Measurements from ENCODE around the gene MZB1.
"Not testable (repeated sequence)": the region's sequence is repeated elsewhere in the genome, so short reads cannot be mapped to it uniquely, and the experiment has no call there.

The MZB1 gene

DNA sequence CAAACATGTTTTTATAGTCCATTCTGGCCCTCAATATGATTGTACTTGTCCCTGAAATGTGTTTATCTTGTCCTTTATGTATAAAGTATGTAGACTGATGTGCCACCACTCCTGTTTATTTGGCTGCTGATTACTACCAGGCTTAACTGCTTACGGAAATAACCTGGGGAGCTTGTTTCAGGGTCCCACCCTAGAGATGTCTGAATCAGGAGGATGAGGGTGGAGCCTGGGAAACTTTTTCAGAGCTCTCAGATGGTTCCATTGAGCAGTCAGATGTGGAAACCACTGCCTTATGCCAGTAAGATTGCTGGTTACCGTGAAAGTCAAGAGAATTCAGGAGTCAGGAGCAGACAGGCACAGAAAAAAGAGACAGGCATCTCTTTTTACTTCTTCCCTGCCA lies 25.8 kb downstream of the MZB1 start:
- H3K36me3 ChIP-seq = peaks cover 50% of the 10 kb centered on the region
- no peaks in the 10 kb centered on the region for H3K4me1 ChIP-seq
- TF ChIP-seq CTCF (IDR thresholded peaks at IDR 0.05; ENCODE audit: low read depth, low read length) = no peak
- no peaks in the 10 kb centered on the region for H3K9me3 ChIP-seq
- H3K4me3 ChIP-seq (ENCODE audit: low read depth, low read length) = no peak overlapping the region
- no peak for DNase-seq
- no peaks in the 10 kb centered on the region for H3K27me3 ChIP-seq

DNA sequence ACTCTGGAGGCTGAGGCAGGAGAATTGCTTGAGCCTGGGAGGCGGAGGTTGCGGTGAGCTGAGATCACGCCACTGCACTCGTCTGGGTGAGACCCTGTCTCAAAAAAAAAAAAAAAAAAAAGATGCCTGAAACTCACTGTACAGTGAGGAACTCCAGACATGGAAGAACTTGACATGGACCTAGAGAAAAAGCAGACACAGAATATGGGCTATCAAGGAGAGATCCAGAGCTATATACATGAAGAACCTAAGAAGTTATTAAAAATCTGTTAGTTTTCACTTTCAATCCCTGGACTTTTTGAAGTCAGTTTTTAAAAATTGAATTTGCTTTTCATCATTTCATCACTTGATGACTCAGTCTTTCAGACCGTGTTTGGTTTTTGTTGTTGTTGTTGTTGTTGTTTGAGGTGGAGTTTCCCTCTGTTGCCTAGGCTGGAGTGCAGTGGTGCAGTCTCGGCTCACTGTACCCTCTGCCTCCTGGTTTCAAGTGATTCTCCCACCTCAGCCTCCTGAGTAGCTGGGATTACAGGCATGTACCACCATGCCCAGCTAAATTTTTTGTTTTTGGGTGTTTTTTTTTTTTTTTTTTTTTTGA lies 27.8 kb downstream of the MZB1 start:
- Histone ChIP-seq H3K4me3 (ENCODE audit: low read depth, low read length) (no peak overlapping the region), H3K36me3 (peaks cover 45% of the 10 kb centered on the region), H3K9me3 (no peaks in the 10 kb centered on the region), H3K4me1 (no peaks in the 10 kb centered on the region), H3K27me3 (no peaks in the 10 kb centered on the region)
- DNase-seq = no peak
- TF ChIP-seq CTCF (IDR thresholded peaks at IDR 0.05; ENCODE audit: low read depth, low read length) = no peak

- no peaks in the 10 kb centered on the region for H3K27me3 ChIP-seq
- H3K4me1 ChIP-seq = no peaks in the 10 kb centered on the region
- TF ChIP-seq CTCF (IDR thresholded peaks at IDR 0.05; ENCODE audit: low read depth, low read length) = no peak
- no peaks in the 10 kb centered on the region for H3K9me3 ChIP-seq
- DNase-seq = no peak
- H3K4me3 ChIP-seq (ENCODE audit: low read depth, low read length) = no peak overlapping the region
- peaks cover 32% of the 10 kb centered on the region for H3K36me3 ChIP-seq
Measured at GRCh38 chr5:139360384-139360783, 29.3 kb downstream of the MZB1 start.

DNA sequence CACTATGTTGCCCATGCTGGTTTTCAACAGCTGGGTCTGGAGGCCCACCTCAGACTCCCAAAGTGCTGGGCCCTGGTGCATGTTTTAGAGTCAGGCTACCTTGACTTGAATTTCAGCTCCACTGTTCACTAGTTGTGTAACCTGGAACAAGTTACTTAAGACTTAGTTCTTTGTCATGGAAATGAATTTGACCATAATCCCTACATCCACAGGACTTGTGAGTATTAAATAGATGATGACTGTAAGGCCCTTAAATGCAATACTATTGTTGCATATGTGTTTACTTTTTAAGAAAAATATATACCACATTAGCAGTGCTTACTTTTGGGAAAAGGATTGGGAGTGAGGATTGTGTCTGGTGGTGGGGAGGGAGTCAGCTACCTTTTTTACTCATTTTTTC lies 31.6 kb downstream of the MZB1 start:
- Histone ChIP-seq H3K27me3 (no peaks in the 10 kb centered on the region), H3K4me1 (no peaks in the 10 kb centered on the region), H3K36me3 (peaks cover 19% of the 10 kb centered on the region), H3K4me3 (ENCODE audit: low read depth, low read length) (no peak overlapping the region), H3K9me3 (no peaks in the 10 kb centered on the region)
- no peak for DNase-seq
- TF ChIP-seq CTCF (IDR thresholded peaks at IDR 0.05; ENCODE audit: low read depth, low read length) = no peak

GRCh38 chr5:139355900-139356299 lies 33.8 kb downstream of the MZB1 start:
- not testable (repeated sequence) for DNase-seq; H3K9me3 ChIP-seq; H3K4me3 ChIP-seq (ENCODE audit: low read depth, low read length); H3K27me3 ChIP-seq; H3K4me1 ChIP-seq
- H3K36me3 ChIP-seq = peaks cover 21% of the 10 kb centered on the region

GRCh38 chr5:139354186-139354585 lies 35.5 kb downstream of the MZB1 start:
- Histone ChIP-seq H3K4me3 (ENCODE audit: low read depth, low read length) (no peak overlapping the region), H3K36me3 (peaks cover 18% of the 10 kb centered on the region), H3K9me3 (no peaks in the 10 kb centered on the region), H3K4me1 (no peaks in the 10 kb centered on the region), H3K27me3 (no peaks in the 10 kb centered on the region)
- DNase-seq = no peak
- no peak for TF ChIP-seq CTCF (IDR thresholded peaks at IDR 0.05; ENCODE audit: low read depth, low read length)

GRCh38 chr5:139347863-139348262 lies 41.9 kb downstream of the MZB1 start:
- not testable (repeated sequence) for H3K4me3 ChIP-seq (ENCODE audit: low read depth, low read length); H3K4me1 ChIP-seq; H3K27me3 ChIP-seq; H3K9me3 ChIP-seq; DNase-seq; H3K36me3 ChIP-seq

- not testable (repeated sequence) for H3K4me3 ChIP-seq (ENCODE audit: low read depth, low read length); H3K9me3 ChIP-seq; H3K4me1 ChIP-seq; H3K27me3 ChIP-seq; DNase-seq; H3K36me3 ChIP-seq
Measured at GRCh38 chr5:139345442-139345841, 44.3 kb downstream of the MZB1 start.
